GM21447 (cell line): Measurements from ENCODE around the gene MAD1L1.

Experiments used
- ATAC-seq: cut with Tn5 transposase; IDR thresholded peaks from one replicate; pipeline ENCODE4 v1.9.1; 2021; ENCODE audit not compliant: unreplicated experiment

The MAD1L1 gene

DNA sequence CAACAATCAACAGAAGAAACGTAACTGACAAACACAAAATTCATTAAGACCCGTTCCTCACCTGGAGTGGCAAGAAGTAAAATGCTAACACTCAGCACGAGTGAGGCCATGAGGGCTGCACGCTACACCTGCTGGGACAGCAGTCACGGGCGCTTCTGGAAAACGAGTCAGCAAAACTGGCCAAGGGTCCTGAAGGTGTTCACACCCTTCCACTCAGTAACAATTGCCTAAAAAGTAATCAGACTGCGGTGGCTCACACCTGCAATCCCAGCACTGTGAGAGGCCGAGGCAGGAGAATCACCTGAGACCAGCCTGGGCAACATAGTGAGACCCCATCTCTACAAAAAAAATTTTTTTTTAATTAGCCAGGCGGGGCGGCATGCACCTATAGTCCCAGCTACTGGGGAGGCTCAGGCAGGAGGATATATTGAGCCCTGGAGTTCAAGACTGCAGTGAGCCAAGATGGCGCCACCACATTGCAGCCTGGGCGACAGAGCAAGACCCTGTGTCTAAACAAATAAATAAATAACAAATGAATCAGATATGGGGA lies 199.1 kb downstream of the MAD1L1 start:
- ATAC-seq, result no peak

DNA sequence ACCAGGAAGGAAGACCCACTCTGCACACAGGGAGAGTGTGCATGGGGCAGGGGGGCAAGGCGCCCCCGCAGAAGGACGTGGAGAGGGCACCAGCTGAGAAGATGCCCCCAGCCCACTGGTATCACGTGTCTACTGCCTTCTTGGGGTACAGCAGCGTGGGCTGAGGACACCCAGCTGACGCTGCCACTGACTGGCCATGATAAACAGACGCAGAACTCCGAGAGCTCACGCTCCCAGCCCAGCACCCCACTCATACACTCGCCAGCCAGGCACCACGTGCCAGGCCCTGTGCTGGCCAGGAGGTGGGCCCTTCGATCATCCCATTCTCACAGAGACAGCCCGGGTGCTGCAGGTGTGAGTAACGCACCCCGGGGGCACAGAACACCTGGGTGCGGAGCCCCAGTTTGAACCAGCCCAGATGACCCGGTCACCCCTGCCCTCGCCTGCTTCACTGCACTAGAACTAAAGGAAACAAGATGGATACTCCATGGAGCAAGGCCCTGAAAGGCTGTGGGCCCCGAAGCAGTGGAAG lies 199.8 kb downstream of the MAD1L1 start:
- ATAC-seq, result no peak

GRCh38 chr7:2032030-2032875 lies 200.5 kb downstream of the MAD1L1 start:
- ATAC-seq, result no peak

- no peak for ATAC-seq
Observed at GRCh38 chr7:2031451-2031845, 201.3 kb downstream of the MAD1L1 start.

- ATAC-seq, result no peak
Observed at GRCh38 chr7:2030475-2031450, 202.0 kb downstream of the MAD1L1 start.

DNA sequence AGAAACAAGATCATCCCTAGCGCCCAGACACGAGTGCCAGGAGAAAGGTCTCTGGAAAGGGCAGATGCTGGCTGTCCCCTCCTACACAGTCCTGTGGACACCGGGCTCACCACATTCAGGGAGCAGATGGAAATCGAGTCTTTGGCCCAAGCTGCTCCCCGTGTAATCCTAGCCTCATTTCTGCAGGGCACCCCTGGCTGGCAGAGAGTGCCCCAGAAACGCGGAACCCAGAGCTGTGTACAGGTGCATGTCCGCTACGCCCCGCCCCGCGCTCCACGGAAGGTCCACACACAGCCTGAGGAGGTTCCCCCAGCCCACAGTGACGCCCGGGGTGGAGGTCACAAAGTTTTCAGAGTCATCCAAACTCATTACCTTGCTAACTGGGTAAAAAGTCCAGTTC lies 202.8 kb downstream of the MAD1L1 start:
- ATAC-seq, result no peak

DNA sequence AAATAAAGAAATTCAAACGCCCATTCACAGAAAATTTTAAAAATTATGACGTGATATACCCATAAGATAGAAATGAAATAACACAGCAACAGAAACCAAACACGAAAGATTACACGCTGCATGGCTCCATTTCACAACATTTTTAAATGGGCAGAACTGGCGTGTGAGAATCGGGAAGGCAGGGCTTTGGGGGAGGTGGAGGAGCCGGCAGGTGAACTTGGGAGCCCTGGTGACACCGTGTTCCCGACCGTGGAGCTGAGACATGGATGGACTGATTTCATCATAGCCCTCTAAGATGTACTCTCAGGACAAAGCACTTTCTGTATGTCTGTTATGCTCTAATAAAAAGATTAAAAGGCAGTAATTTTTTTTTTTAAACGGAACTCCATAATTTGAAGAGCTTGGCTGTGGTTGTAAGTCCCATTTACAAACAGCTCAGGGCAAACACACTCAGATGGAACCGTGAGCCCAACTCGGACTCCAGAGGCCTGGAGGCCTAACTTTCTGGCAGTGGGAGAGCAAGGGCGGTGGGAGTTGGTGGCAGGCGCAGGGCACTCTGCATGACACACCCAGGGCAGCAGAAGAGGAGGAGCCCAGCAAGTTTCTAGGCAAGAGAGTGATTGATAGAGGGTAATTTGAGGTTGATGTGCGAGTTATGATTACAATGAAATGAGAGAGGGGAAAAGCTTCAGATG lies 203.4 kb downstream of the MAD1L1 start:
- ATAC-seq, result no peak

GRCh38 chr7:2028733-2029132 lies 204.0 kb downstream of the MAD1L1 start:
- no peak for ATAC-seq

DNA sequence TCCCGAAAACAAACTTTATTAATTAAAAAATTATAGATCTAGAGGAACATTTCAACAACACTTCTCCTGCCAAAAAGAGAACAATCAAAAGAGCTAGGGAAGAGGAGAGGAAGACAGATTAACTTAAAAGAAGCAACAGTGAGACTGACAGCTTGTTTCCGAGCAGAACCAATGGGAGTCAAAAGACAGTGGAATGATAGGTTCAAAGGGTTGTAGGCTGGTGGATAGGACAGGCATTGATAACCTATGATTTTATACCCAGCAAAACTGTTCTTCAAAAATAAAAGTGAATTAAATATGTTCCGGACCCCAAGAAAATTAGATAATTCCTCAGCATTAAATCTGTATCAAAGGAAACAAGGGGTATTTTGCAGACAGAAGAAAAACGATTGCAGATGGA lies 207.6 kb downstream of the MAD1L1 start:
- ATAC-seq, result no peak

- no peak for ATAC-seq
Observed at GRCh38 chr7:2024567-2024918, 208.2 kb downstream of the MAD1L1 start.

DNA sequence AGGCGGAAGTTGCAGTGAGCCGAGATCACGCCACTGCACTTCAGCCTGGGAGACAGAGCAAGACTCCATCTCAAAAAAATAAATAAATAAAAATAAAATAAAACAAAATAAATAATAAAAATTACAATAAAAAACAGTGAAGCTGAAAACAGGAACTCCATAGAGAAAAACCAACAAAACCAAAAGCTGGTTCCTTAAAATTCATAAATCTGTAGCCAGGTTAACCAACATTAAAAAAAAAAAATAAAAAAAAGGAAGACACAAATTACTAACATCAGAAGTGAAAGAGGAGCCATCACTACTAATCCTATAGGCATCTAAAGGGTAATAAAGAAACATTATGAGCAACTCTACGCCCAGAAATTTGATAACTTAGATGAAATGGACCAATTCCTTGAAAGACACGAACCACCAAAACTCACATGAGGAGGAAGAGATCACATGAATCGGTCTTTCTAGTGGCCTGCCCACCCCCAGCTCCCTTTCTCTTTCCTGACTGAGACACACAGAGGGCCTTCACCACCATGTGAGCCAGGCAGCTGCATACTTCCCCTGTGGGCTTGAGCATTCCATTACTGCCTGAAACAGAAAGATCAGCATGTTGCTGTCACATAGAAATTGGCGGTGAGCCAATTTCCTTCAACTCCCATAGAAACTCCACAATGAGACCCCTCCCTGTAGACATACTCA lies 208.7 kb downstream of the MAD1L1 start:
- no peak for ATAC-seq

DNA sequence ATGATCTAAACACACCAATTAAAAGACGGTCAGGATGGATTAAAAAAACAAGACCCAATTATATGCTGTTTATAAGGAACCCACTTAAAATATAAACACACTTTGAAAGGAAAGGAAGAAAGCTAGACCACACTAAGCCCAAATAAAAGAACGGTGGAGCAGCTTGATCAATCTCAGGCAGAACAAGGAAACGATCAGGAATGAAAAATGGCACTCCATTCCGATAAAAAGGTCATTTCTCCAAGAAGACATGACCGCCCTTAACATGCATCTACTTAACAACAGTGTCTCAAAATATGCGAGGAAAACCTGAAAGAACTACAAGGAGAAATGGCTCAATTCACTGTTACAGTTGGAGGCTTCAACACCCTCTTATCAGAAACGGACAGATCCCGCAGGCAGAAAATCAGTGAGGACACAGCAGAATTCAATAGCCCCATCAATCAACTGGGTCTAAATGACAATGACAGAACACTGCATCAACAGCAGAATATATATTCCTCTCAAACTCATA lies 210.0 kb downstream of the MAD1L1 start:
- ATAC-seq, result no peak

DNA sequence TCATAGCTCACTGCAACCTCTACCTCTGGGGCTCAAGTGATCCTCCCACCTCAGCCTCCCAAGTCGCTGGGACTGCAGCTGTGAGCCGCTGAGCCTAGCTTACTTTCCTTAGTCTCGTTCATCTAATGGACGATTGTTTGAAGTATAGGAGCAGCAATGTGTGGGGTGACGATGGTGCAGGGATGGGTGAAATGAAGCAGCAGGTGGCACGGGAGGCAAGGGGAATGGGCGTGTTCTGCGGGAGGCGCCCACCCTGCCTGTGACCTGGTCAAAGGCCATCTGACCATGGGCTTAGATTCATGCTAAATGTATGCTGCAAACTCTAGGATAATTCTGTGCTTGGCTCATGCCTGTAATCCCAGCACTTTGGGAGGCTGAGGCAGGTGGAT lies 210.7 kb downstream of the MAD1L1 start:
- ATAC-seq, result no peak

GRCh38 chr7:2019711-2020511 lies 212.8 kb downstream of the MAD1L1 start:
- peak; percentile 71 for ATAC-seq

GRCh38 chr7:2019461-2019710 lies 213.4 kb downstream of the MAD1L1 start:
- no peak for ATAC-seq

DNA sequence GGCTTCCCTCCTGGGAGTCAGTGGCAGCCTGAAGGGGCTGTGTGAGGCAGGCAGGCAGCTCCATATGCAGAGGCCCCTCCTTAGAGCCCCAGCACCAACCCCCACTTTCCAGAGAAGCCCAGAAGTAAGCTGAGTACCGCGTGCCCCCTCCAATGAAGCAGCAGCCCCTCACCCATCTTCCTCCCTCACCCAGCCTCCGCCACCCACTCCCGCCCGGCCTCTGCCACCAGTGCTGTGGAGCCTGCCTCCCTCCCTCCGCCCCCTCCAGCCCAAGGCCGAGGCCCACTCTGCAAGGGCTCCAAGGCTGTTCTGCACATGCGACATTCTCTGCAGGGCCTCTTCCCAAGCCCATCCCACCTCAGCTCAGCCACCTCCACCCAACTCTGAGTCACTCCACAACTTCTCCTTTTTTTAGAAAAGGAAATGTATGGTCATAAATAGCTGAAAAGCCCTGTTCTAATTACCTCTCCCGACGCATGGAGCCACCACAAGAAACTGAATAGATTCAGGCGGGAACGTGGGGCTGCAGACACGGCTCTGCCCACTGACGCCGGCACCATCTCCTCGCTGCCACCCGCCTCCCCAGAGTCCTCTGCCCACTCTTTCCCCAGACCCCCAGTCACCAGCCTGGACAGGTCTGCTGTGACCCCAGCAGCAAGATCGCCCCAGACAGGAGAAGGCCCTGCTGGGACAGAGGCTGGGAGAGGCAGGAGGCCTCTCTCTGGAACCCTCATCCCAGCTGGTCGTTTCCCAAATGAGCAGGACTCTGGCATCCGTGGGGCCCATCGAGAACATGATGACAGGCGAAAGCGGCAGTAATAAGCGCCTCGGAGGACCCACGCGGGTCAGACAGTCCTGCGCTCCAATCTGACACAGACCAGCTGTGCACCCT lies 213.9 kb downstream of the MAD1L1 start:
- no peak for ATAC-seq

- no peak for ATAC-seq
Observed at GRCh38 chr7:2017914-2018568, 214.7 kb downstream of the MAD1L1 start.

- no peak for ATAC-seq
Observed at GRCh38 chr7:2017481-2017891, 215.3 kb downstream of the MAD1L1 start.
